ENCODE measurements around the gene RAPGEF5.
A peak's percentile ranks its signal among the peaks of the same experiment; 100 is the strongest.

RAPGEF5 gene

GRCh38 chr7:22270371-22270770, 86.6 kb downstream of the RAPGEF5 start:
- DNase-seq (ENCODE audit: low spot score) = no peak
- Mint-ChIP-seq H3K36me3 (ENCODE audit: low read depth) (no peaks in the 10 kb centered on the region), H3K4me3 (no peak overlapping the region), H3K4me1 (ENCODE audit: low read depth) (peaks cover 6% of the 10 kb centered on the region), H3K27me3 (ENCODE audit: low read depth) (peaks cover 31% of the 10 kb centered on the region), H3K9me3 (no peaks in the 10 kb centered on the region), H3K27ac (no peak overlapping the region)

- Mint-ChIP-seq H3K4me1 (ENCODE audit: low read depth) (peaks cover 6% of the 10 kb centered on the region), H3K27ac (no peak overlapping the region), H3K4me3 (no peak overlapping the region), H3K36me3 (ENCODE audit: low read depth) (no peaks in the 10 kb centered on the region), H3K9me3 (no peaks in the 10 kb centered on the region), H3K27me3 (ENCODE audit: low read depth) (peaks cover 35% of the 10 kb centered on the region)
- DNase-seq (ENCODE audit: low spot score) = no peak
Observed at GRCh38 chr7:22269963-22270362, 87.0 kb downstream of the RAPGEF5 start.

DNA sequence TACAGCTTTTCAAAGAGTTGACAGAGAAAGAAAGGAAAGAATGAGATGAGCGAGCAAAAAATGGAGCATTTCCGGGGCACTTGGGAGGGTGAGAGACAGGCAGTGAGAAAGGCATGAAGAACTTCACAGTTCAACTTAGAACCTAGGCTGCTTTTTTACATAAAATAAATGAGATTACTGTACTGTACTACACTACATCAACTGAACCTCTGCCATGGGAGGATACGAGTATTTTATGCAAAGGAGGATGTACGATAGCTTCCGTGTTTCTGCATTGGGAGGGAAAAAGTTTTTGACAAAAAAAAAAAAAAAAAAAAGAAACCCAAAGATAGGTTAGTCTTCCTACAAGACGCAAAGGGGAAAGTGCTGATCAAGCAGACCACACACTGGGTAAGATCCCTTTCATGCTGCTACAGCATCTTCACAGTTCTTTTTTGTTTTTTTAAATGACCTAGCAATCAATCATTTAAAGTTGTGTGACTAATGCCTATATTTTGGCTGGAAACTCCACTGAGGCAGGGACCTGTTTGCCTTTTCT, 88.0 kb downstream of the RAPGEF5 start:
- Mint-ChIP-seq H3K27ac (no peak overlapping the region), H3K36me3 (ENCODE audit: low read depth) (no peaks in the 10 kb centered on the region), H3K4me3 (peak overlapping the region; percentile 50), H3K4me1 (ENCODE audit: low read depth) (peaks cover 6% of the 10 kb centered on the region), H3K27me3 (ENCODE audit: low read depth) (peaks cover 38% of the 10 kb centered on the region), H3K9me3 (no peaks in the 10 kb centered on the region)
- DNase-seq (ENCODE audit: low spot score) = no peak

DNA sequence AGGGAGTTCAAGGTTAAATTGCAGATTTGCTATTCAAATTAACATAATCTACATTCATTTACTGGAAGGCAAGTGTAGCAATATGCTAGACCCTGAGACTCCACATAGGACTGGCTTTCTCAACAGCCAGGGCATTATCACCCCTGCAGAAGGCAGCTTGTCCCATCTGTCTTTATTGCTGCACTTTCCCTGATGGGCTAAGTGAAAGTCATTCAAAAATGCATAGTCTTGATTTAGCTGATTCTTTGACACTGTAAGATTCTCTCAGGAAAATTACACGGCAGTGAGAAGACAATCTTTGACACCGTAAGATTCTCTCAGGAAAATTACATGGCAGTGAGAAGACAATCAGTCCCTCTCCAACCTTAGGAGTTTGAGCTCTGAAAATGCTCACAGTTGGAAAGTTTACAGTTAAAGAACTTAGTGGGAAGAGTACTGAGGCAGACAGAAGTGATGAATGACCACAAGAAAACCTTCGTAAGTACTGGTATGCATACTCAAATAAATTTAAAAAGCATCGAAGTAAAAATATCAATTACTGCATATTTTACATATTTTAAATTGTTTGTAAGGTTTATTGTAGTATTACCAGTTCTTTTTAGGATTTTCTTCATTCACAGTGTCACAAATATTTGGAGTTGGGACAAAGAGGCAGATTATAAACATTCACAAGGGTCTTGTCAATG, 88.9 kb downstream of the RAPGEF5 start:
- Mint-ChIP-seq H3K27me3 (ENCODE audit: low read depth) (peaks cover 38% of the 10 kb centered on the region), H3K4me1 (ENCODE audit: low read depth) (peaks cover 6% of the 10 kb centered on the region), H3K4me3 (no peak overlapping the region), H3K9me3 (no peaks in the 10 kb centered on the region), H3K27ac (no peak overlapping the region), H3K36me3 (ENCODE audit: low read depth) (no peaks in the 10 kb centered on the region)
- DNase-seq (ENCODE audit: low spot score) = no peak

- no peak overlapping the region for H3K4me3 Mint-ChIP-seq
- no peak overlapping the region for H3K27ac Mint-ChIP-seq
- H3K9me3 Mint-ChIP-seq = no peaks in the 10 kb centered on the region
- peaks cover 26% of the 10 kb centered on the region for H3K27me3 Mint-ChIP-seq (ENCODE audit: low read depth)
- no peaks in the 10 kb centered on the region for H3K36me3 Mint-ChIP-seq (ENCODE audit: low read depth)
- DNase-seq (ENCODE audit: low spot score) = no peak
- H3K4me1 Mint-ChIP-seq (ENCODE audit: low read depth) = no peaks in the 10 kb centered on the region
Observed at GRCh38 chr7:22262538-22262937, 94.4 kb downstream of the RAPGEF5 start.

- no peaks in the 10 kb centered on the region for H3K36me3 Mint-ChIP-seq (ENCODE audit: low read depth)
- no peak for DNase-seq (ENCODE audit: low spot score)
- no peaks in the 10 kb centered on the region for H3K9me3 Mint-ChIP-seq
- H3K27me3 Mint-ChIP-seq (ENCODE audit: low read depth) = peaks cover 13% of the 10 kb centered on the region
- H3K4me1 Mint-ChIP-seq (ENCODE audit: low read depth) = peaks cover 7% of the 10 kb centered on the region
- no peak overlapping the region for H3K27ac Mint-ChIP-seq
- no peak overlapping the region for H3K4me3 Mint-ChIP-seq
Observed at GRCh38 chr7:22256541-22257096, 100.3 kb downstream of the RAPGEF5 start.

- peaks cover 7% of the 10 kb centered on the region for H3K4me1 Mint-ChIP-seq (ENCODE audit: low read depth)
- peaks cover 13% of the 10 kb centered on the region for H3K27me3 Mint-ChIP-seq (ENCODE audit: low read depth)
- H3K4me3 Mint-ChIP-seq = no peak overlapping the region
- H3K36me3 Mint-ChIP-seq (ENCODE audit: low read depth) = no peaks in the 10 kb centered on the region
- no peaks in the 10 kb centered on the region for H3K9me3 Mint-ChIP-seq
- peak; percentile 5 for DNase-seq (ENCODE audit: low spot score)
- no peak overlapping the region for H3K27ac Mint-ChIP-seq
Observed at GRCh38 chr7:22255834-22256233, 101.1 kb downstream of the RAPGEF5 start.

GRCh38 chr7:22255342-22255741, 101.6 kb downstream of the RAPGEF5 start:
- no peaks in the 10 kb centered on the region for H3K9me3 Mint-ChIP-seq
- no peak overlapping the region for H3K27ac Mint-ChIP-seq
- peak; percentile 24 for DNase-seq (ENCODE audit: low spot score)
- H3K27me3 Mint-ChIP-seq (ENCODE audit: low read depth) = peaks cover 13% of the 10 kb centered on the region
- peaks cover 7% of the 10 kb centered on the region for H3K4me1 Mint-ChIP-seq (ENCODE audit: low read depth)
- H3K4me3 Mint-ChIP-seq = no peak overlapping the region
- H3K36me3 Mint-ChIP-seq (ENCODE audit: low read depth) = no peaks in the 10 kb centered on the region

GRCh38 chr7:22252936-22253536, 103.9 kb downstream of the RAPGEF5 start:
- H3K36me3 Mint-ChIP-seq (ENCODE audit: low read depth) = no peaks in the 10 kb centered on the region
- peaks cover 13% of the 10 kb centered on the region for H3K27me3 Mint-ChIP-seq (ENCODE audit: low read depth)
- no peaks in the 10 kb centered on the region for H3K9me3 Mint-ChIP-seq
- H3K27ac Mint-ChIP-seq = no peak overlapping the region
- peaks cover 7% of the 10 kb centered on the region for H3K4me1 Mint-ChIP-seq (ENCODE audit: low read depth)
- no peak for DNase-seq (ENCODE audit: low spot score)
- H3K4me3 Mint-ChIP-seq = no peak overlapping the region

GRCh38 chr7:22252016-22252415, 104.9 kb downstream of the RAPGEF5 start:
- DNase-seq (ENCODE audit: low spot score) = no peak
- Mint-ChIP-seq H3K27me3 (ENCODE audit: low read depth) (peaks cover 13% of the 10 kb centered on the region), H3K36me3 (ENCODE audit: low read depth) (no peaks in the 10 kb centered on the region), H3K27ac (no peak overlapping the region), H3K4me1 (ENCODE audit: low read depth) (peaks cover 7% of the 10 kb centered on the region), H3K9me3 (no peaks in the 10 kb centered on the region), H3K4me3 (no peak overlapping the region)

- Mint-ChIP-seq H3K9me3 (no peaks in the 10 kb centered on the region), H3K4me1 (ENCODE audit: low read depth) (peaks cover 7% of the 10 kb centered on the region), H3K27ac (no peak overlapping the region), H3K36me3 (ENCODE audit: low read depth) (no peaks in the 10 kb centered on the region), H3K4me3 (no peak overlapping the region), H3K27me3 (ENCODE audit: low read depth) (peaks cover 13% of the 10 kb centered on the region)
- DNase-seq (ENCODE audit: low spot score) = no peak
Observed at GRCh38 chr7:22251281-22251680, 105.7 kb downstream of the RAPGEF5 start.

DNA sequence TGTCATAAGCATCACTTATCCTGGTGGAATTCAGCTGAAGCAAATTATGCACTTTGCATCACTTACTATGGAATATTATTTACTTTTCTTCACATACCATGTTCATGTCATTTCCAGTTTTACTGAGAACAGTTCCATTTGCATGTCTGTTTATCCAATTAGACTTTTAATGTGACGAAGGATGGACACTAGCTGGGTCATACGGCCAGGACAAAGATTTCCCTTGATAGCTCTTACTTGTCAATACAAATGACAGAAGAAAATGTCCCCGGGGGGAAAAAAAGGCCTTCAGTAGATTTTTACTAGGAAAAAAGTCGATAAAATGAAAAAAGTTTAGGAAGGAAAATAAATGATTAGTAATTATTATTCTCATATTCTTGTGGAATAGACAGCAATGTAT, 106.6 kb downstream of the RAPGEF5 start:
- Mint-ChIP-seq H3K4me1 (ENCODE audit: low read depth) (peaks cover 3% of the 10 kb centered on the region), H3K4me3 (no peak overlapping the region), H3K27me3 (ENCODE audit: low read depth) (peaks cover 13% of the 10 kb centered on the region), H3K36me3 (ENCODE audit: low read depth) (no peaks in the 10 kb centered on the region), H3K9me3 (no peaks in the 10 kb centered on the region), H3K27ac (no peak overlapping the region)
- DNase-seq (ENCODE audit: low spot score) = no peak

- Mint-ChIP-seq H3K27me3 (ENCODE audit: low read depth) (peaks cover 15% of the 10 kb centered on the region), H3K36me3 (ENCODE audit: low read depth) (no peaks in the 10 kb centered on the region), H3K4me3 (no peak overlapping the region), H3K27ac (no peak overlapping the region), H3K4me1 (ENCODE audit: low read depth) (no peaks in the 10 kb centered on the region), H3K9me3 (no peaks in the 10 kb centered on the region)
- no peak for DNase-seq (ENCODE audit: low spot score)
Observed at GRCh38 chr7:22248111-22248809, 108.7 kb downstream of the RAPGEF5 start.

DNA sequence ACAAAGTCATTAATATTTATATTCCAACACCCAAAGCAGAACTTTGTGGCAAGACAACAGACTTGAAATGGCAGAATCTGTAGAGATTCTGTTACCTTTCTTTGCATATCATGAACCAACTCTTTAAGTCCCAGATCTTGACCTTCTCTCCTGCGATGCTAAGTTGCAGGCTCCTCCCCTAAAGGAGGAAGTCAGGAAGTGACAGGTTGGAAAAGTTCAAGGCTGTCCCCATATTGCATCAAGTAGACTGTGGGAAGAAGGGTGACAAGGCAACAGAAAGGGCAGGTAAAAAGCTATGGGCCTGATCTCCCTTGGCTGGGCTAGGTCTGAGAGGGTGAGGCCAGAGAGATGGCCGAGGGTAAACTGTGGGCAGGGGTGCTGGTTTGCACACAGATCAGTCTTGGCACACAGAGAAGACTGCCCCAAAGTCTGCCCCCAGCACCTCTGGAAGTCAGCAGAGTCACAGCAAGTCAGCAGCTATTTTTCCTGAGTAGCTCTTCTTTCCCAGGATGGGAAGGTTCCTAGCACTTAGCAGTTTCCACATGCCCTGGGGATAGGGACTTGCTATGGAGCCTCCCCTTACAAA, 115.1 kb downstream of the RAPGEF5 start:
- Mint-ChIP-seq H3K9me3 (no peaks in the 10 kb centered on the region), H3K27me3 (ENCODE audit: low read depth) (peaks cover 6% of the 10 kb centered on the region), H3K4me3 (no peak overlapping the region), H3K36me3 (ENCODE audit: low read depth) (no peaks in the 10 kb centered on the region), H3K27ac (no peak overlapping the region), H3K4me1 (ENCODE audit: low read depth) (no peaks in the 10 kb centered on the region)
- DNase-seq (ENCODE audit: low spot score) = no peak
